Gastrocnemius medialis (tissue), 4 donors: ENCODE data around the gene SLC16A8.

Experiments
- CTCF ChIP-seq, 5 experiments: fragments of 450-650 bp in 3 of 5; fragments of 200-600 bp in 2 of 5; sonication (generic) in 2 of 5; IDR thresholded peaks in 4 of 5; conservative IDR thresholded peaks in 1 of 5; 1 replicate in 4 of 5; 2 replicates in 1 of 5; pipeline ENCODE4 v1.5.1; 2016 to 2019; ENCODE audit warnings: antibody characterized with exemption in 5 of 5, mild to moderate bottlenecking in 3 of 5, moderate library complexity in 3 of 5
- POLR2A ChIP-seq, 2 donors: fragments of 450-650 bp; IDR thresholded peaks; one replicate each; pipeline ENCODE4 v1.6.1; 2017; ENCODE audit warnings: antibody characterized with exemption in 2 of 2, mild to moderate bottlenecking in 2 of 2, moderate library complexity in 2 of 2

DNA sequence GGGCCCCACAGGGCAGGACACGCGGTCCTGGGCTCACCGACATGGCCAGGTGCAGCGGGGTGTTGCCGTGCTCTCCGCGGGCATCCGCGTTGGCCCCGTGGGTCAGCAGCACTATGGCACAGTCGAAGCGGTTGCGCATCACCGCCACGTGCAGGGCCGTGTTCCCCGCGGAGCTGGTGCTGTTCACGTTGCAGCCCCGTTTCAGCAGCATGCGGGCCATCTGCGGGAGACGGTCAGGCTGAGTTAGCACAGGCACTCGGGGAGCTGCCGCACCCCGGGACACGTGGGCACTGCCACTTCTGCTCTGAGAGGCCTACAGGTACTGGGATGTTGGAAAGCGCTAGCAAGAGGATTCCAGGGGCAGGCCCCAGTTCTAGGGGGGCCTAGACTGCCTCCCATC lies 48.8 kb upstream of the SLC16A8 start:
- TF ChIP-seq CTCF (IDR thresholded peaks at IDR 0.05 in 4 of 5, conservative IDR thresholded peaks at IDR 0.05 in 1 of 5) (no peak), POLR2A (IDR thresholded peaks at IDR 0.05) (no peak)
